GM12864 (cell line): ENCODE results near the gene PRR15L.

Source experiments
- DNase-seq: peaks from one replicate; pipeline ENCODE4 v3.0.0-alpha.2; 2011; ENCODE audit warnings: low read depth
- H3K4me3 ChIP-seq: 2 replicates; pipeline ENCODE4 v1.5.1; 2011; ENCODE audit warnings: mild to moderate bottlenecking, low read depth, low read length, control low read depth
- TF ChIP-seq, protein P1 (sequence below): IDR thresholded peaks from 2 replicates; pipeline ENCODE4 v1.5.1; 2011; ENCODE audit warnings: low read depth, mild to moderate bottlenecking, moderate library complexity, low read length, control low read depth, inconsistent platforms; ENCODE audit errors: missing control alignments

Gene PRR15L

DNA sequence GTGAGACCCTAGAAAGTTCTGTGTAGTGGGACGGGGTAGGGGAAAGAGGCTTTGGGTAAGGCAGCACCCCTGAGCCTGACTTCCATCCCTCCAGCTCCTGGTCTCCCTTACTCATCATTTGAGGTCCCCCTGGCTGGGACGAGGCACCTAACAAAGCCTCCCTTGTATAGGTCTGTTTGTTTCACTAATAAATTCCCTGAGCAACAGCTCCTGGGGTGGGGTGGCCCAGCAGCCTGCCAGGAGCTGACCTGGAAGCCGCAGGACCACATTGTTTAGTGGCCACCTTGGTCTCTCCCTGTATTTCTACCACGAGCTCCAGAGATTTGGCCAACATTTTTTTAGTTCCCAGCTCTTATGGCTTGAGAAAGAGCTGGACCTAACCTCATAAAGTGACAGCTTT lies 7.2 kb downstream of the PRR15L start:
- no peak overlapping the region for H3K4me3 ChIP-seq
- TF ChIP-seq, protein P1, sequence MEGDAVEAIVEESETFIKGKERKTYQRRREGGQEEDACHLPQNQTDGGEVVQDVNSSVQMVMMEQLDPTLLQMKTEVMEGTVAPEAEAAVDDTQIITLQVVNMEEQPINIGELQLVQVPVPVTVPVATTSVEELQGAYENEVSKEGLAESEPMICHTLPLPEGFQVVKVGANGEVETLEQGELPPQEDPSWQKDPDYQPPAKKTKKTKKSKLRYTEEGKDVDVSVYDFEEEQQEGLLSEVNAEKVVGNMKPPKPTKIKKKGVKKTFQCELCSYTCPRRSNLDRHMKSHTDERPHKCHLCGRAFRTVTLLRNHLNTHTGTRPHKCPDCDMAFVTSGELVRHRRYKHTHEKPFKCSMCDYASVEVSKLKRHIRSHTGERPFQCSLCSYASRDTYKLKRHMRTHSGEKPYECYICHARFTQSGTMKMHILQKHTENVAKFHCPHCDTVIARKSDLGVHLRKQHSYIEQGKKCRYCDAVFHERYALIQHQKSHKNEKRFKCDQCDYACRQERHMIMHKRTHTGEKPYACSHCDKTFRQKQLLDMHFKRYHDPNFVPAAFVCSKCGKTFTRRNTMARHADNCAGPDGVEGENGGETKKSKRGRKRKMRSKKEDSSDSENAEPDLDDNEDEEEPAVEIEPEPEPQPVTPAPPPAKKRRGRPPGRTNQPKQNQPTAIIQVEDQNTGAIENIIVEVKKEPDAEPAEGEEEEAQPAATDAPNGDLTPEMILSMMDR = no peak
- DNase-seq = no peak

DNA sequence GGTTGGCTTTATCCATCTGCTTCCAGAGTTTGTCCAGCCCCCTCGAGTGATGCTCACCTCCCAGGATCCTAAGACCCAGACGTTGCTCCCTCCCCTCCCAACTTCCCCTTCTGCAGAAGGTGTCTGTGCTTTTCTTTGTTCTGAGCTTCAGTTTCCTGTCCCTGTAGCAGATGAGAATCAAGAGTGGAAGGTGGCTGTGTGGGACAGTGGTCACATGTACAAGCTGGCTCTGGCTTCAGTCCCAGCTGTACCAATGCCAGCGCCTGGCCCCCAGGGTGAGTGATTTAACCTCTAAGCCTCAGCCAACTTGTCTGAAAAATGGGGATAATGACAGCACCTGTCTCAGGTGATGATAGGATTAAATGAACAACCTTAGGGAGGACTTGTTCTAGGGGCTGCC lies 7.7 kb downstream of the PRR15L start:
- no peak for DNase-seq
- TF ChIP-seq, protein P1 = no peak
- H3K4me3 ChIP-seq = no peak overlapping the region

GRCh38 chr17:47949197-47949759 lies 8.4 kb downstream of the PRR15L start:
- peak overlapping the region; percentile 11; the same call in 1 of the 2 replicates for H3K4me3 ChIP-seq
- TF ChIP-seq, protein P1 = peak; percentile 91
- no peak for DNase-seq

- no peak overlapping the region for H3K4me3 ChIP-seq
- TF ChIP-seq, protein P1 = no peak
- DNase-seq = no peak
Measured at GRCh38 chr17:47948706-47949196, 8.9 kb downstream of the PRR15L start.

DNA sequence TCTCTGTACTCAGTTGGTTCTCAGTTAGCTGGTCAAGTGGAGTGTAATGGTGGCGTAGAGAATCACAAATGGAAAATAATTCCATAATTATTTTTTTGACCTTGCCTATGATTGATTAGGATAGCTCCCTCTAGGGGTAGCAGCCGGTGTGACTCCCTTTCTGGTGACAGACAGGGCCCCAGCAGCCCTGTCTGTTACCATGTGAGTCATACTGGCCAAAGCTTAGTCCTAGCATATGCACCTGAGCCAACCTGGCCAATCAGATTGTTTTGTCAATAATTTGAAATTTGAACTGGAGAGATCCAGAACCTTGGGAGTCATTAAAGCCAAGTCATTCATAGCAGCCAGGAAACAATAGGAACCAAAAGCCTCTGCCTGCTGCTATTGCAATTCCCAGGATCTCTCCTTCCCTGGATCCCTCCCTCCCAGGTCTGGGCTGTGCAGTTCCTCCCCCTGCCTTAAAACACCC lies 10.7 kb downstream of the PRR15L start:
- H3K4me3 ChIP-seq = no peak overlapping the region
- TF ChIP-seq, protein P1 = peak; percentile 82
- DNase-seq = no peak

GRCh38 chr17:47946516-47946915 lies 11.2 kb downstream of the PRR15L start:
- TF ChIP-seq, protein P1 = no peak
- DNase-seq = no peak
- H3K4me3 ChIP-seq = no peak overlapping the region
